ENCODE data around the gene LUC7L.

DNA sequence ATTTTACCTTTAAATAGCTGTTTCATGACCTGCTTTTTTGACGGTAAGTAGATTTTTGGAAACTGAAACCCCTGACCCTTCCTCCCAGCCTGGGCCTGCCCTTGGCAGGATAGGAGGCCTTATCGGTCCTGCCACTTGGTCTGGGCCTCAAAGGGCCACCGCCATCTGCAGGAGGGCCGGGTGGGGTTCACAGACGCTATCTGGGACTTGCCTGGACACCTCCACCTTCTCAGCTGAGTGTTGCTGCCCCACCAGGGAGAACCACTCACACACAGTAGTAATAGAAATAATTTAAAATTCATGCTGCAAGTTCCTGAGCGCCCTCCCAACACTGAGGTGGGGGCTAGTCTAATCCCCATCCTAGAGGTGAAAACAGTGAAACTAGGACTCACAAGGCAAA, 86.2 kb downstream of the LUC7L start:
- TF ChIP-seq, protein P1, sequence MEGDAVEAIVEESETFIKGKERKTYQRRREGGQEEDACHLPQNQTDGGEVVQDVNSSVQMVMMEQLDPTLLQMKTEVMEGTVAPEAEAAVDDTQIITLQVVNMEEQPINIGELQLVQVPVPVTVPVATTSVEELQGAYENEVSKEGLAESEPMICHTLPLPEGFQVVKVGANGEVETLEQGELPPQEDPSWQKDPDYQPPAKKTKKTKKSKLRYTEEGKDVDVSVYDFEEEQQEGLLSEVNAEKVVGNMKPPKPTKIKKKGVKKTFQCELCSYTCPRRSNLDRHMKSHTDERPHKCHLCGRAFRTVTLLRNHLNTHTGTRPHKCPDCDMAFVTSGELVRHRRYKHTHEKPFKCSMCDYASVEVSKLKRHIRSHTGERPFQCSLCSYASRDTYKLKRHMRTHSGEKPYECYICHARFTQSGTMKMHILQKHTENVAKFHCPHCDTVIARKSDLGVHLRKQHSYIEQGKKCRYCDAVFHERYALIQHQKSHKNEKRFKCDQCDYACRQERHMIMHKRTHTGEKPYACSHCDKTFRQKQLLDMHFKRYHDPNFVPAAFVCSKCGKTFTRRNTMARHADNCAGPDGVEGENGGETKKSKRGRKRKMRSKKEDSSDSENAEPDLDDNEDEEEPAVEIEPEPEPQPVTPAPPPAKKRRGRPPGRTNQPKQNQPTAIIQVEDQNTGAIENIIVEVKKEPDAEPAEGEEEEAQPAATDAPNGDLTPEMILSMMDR (optimal IDR thresholded peaks at IDR 0.05 in 1 of 3, IDR thresholded peaks at IDR 0.05 in 1 of 3, conservative IDR thresholded peaks at IDR 0.05 in 1 of 3; ENCODE audit: extremely low read depth in 1 of 3, insufficient read depth in 2 of 3, low read length in 3 of 3) = no peak
- TF ChIP-seq EZH2 (IDR thresholded peaks at IDR 0.05; ENCODE audit: low read length) = no peak

All from keratinocyte (primary cell).